MM.1S (cell line): ENCODE measurements around the gene SLC66A3.

ENCODE experiments used
- DNase-seq: peaks from one replicate; pipeline ENCODE4 v3.0.0-alpha.2; 2015
- H2AFZ ChIP-seq: fragments of 300-600 bp; sonication (generic); 2 replicates; pipeline ENCODE4 v1.6.0; 2016; ENCODE audit warnings: antibody characterized with exemption, low read length
- H3F3A ChIP-seq: fragments of 300-600 bp; sonication (generic); 2 replicates; pipeline ENCODE4 v1.6.1; 2016; ENCODE audit warnings: mild to moderate bottlenecking, antibody characterized with exemption, low read length, moderate library complexity, mixed read lengths; ENCODE audit not compliant: insufficient read depth
- H3K27ac ChIP-seq: fragments of 300-600 bp; sonication (generic); 2 replicates; pipeline ENCODE4 v1.5.1; 2016; ENCODE audit warnings: mild to moderate bottlenecking, low read length
- H3K27me3 ChIP-seq: fragments of 300-600 bp; sonication (generic); replicated peaks from 2 replicates; pipeline ENCODE4 v1.6.0; 2016; ENCODE audit warnings: low read length; ENCODE audit not compliant: insufficient read depth
- H3K36me3 ChIP-seq: fragments of 300-600 bp; sonication (generic); replicated peaks from 2 replicates; pipeline ENCODE4 v1.6.1; 2016; ENCODE audit warnings: mild to moderate bottlenecking, low read length, mixed read lengths; ENCODE audit not compliant: insufficient read depth
- H3K4me1 ChIP-seq: fragments of 300-600 bp; sonication (generic); 2 replicates; pipeline ENCODE4 v1.6.1; 2016; ENCODE audit warnings: low read length, mixed read lengths
- H3K4me2 ChIP-seq: fragments of 300-600 bp; sonication (generic); 2 replicates; pipeline ENCODE4 v1.6.0; 2016; ENCODE audit warnings: low read depth, low read length
- H3K4me3 ChIP-seq: fragments of 300-600 bp; sonication (generic); 2 replicates; pipeline ENCODE4 v1.5.1; 2016; ENCODE audit warnings: low read length, mixed read lengths
- H3K79me2 ChIP-seq: fragments of 300-600 bp; sonication (generic); 2 replicates; pipeline ENCODE4 v1.6.1; 2016; ENCODE audit warnings: mixed run types, low read length, mixed read lengths
- H3K9ac ChIP-seq: fragments of 300-600 bp; sonication (generic); 2 replicates; pipeline ENCODE4 v1.6.1; 2016; ENCODE audit warnings: low read length, mixed read lengths
- H3K9me2 ChIP-seq: fragments of 300-600 bp; sonication (generic); replicated peaks from 2 replicates; pipeline ENCODE4 v1.6.1; 2016; ENCODE audit warnings: mild to moderate bottlenecking, low read length, mixed read lengths; ENCODE audit not compliant: insufficient read depth
- H3K9me3 ChIP-seq: fragments of 300-600 bp; sonication (generic); replicated peaks from 2 replicates; pipeline ENCODE4 v1.6.1; 2016; ENCODE audit warnings: mild to moderate bottlenecking, low read length, mixed read lengths; ENCODE audit not compliant: insufficient read depth
- H4K20me1 ChIP-seq: fragments of 300-600 bp; sonication (generic); 2 replicates; pipeline ENCODE4 v1.6.1; 2016; ENCODE audit warnings: mild to moderate bottlenecking, low read length, moderate library complexity, mixed read lengths; ENCODE audit not compliant: insufficient read depth
- EZH2 ChIP-seq: fragments of 300-600 bp; sonication (generic); optimal IDR thresholded peaks from 2 replicates; pipeline ENCODE3; 2017; ENCODE audit warnings: low read depth, mild to moderate bottlenecking, antibody characterized with exemption, low read length, mixed read lengths
- EZH2phosphoT487 ChIP-seq: fragments of 300-600 bp; sonication (generic); IDR thresholded peaks from 2 replicates; pipeline ENCODE4 v1.6.1; 2018; ENCODE audit warnings: antibody characterized with exemption, low read length
- TF ChIP-seq, protein P1 (sequence below): fragments of 300-600 bp; sonication (generic); IDR thresholded peaks from 2 replicates; pipeline ENCODE4 v1.5.1; 2016; ENCODE audit warnings: antibody characterized with exemption, low read length, mixed read lengths

SLC66A3 gene

DNA sequence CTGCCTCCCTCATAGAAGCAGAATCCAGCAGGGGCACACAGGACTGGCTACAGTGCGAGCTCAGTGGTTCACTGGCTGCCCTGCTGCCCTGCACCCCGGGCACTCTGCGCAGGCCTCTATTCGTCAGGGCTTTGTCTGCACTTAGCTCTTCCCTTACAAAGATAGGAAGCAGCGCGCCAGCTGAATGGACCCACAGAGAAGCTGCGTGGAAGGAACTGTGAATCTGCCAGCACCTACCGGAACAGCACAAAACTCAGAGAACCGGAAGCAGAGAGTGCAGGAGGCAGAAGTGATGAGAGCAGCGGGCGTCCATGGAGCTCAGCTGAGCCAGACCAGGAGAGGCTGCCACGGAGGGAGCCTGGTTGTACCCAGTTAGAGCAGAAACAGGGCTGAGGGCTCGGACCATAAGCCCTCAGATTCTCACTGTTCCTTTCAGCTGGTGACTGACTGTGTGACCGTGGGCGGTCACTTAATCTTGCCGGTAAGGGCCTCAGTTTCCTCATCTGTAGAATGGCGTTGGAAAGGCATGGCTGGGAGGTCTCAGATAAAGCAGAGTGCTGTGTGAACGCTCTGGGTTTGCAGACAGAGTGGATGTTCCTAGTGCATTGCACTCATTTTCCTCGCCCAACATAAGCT, 23.1 kb upstream of the SLC66A3 start:
- H3K9me2 ChIP-seq: no peaks in the 10 kb centered on the region
- 0 out of 2 replicates have a peak overlapping the region, but pooled peaks have one; percentile 60 for H3K4me3 ChIP-seq
- no peaks in the 10 kb centered on the region for H3K27me3 ChIP-seq
- peaks cover 16% of the 10 kb centered on the region for H3F3A ChIP-seq
- TF ChIP-seq, protein P1, sequence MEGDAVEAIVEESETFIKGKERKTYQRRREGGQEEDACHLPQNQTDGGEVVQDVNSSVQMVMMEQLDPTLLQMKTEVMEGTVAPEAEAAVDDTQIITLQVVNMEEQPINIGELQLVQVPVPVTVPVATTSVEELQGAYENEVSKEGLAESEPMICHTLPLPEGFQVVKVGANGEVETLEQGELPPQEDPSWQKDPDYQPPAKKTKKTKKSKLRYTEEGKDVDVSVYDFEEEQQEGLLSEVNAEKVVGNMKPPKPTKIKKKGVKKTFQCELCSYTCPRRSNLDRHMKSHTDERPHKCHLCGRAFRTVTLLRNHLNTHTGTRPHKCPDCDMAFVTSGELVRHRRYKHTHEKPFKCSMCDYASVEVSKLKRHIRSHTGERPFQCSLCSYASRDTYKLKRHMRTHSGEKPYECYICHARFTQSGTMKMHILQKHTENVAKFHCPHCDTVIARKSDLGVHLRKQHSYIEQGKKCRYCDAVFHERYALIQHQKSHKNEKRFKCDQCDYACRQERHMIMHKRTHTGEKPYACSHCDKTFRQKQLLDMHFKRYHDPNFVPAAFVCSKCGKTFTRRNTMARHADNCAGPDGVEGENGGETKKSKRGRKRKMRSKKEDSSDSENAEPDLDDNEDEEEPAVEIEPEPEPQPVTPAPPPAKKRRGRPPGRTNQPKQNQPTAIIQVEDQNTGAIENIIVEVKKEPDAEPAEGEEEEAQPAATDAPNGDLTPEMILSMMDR: no peak
- TF ChIP-seq EZH2phosphoT487 (no peak), EZH2 (no peak)
- no peak overlapping the region for H3K27ac ChIP-seq
- no peak overlapping the region for H3K9ac ChIP-seq
- no peaks in the 10 kb centered on the region for H4K20me1 ChIP-seq
- H3K9me3 ChIP-seq: no peaks in the 10 kb centered on the region
- no peaks in the 10 kb centered on the region for H3K79me2 ChIP-seq
- H3K4me2 ChIP-seq: peak overlapping the region; percentile 72; the same call in 1 of the 2 replicates
- no peak for DNase-seq
- 0 out of 2 replicates have a peak, but pooled peaks cover 3% of the 10 kb centered on the region for H3K4me1 ChIP-seq
- no peaks in the 10 kb centered on the region for H3K36me3 ChIP-seq
- H2AFZ ChIP-seq: peak overlapping the region; percentile 90; the same call in 1 of the 2 replicates

DNA sequence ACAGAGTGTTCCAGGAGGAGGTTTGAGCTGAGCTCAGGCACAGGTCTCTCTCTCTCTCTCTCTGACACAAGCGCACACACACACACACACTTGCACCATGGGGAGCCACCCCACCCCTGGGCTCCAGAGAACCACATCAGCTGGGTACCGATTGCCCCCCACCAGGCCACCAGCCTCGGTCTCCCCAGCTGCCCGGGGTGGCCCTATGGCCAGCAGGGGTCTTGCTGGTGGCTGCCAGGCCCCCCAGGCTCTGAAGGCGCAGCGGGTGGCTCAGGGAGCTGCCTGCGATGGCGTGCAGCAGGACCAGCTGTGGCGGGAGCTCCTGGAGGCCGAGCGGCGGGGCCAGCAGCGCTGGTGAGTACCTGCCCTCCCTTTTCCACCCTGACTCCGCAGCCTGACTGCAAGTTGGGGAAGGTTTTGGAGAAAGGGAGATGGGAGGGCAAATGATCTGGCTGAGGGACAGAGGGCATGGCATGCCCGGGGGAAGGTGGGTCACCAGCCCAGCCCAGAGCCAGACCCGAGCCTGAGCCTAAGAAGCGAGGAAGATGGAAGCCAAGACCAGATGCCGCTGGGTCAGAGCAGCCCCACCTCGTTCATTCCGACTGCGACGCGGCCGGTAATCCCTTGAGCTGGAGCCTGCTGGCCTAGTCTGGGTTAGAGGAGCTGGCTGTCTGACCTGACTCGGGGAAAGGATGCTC, 21.9 kb upstream of the SLC66A3 start:
- Histone ChIP-seq H3K4me3 (peak overlapping the region; percentile 60), H3K4me1 (0 out of 2 replicates have a peak, but pooled peaks cover 3% of the 10 kb centered on the region), H4K20me1 (no peaks in the 10 kb centered on the region), H3K36me3 (no peaks in the 10 kb centered on the region), H3K27me3 (no peaks in the 10 kb centered on the region), H3K9ac (peak overlapping the region; percentile 38; the same call in 1 of the 2 replicates), H3K27ac (no peak overlapping the region), H3F3A (peaks cover 16% of the 10 kb centered on the region), H3K9me2 (no peaks in the 10 kb centered on the region), H2AFZ (peak overlapping the region; percentile 90), H3K9me3 (no peaks in the 10 kb centered on the region), H3K4me2 (peak overlapping the region; percentile 72; the same call in 1 of the 2 replicates), H3K79me2 (no peaks in the 10 kb centered on the region)
- DNase-seq: no peak
- TF ChIP-seq, protein P1: no peak
- TF ChIP-seq EZH2phosphoT487 (no peak), EZH2 (no peak)

DNA sequence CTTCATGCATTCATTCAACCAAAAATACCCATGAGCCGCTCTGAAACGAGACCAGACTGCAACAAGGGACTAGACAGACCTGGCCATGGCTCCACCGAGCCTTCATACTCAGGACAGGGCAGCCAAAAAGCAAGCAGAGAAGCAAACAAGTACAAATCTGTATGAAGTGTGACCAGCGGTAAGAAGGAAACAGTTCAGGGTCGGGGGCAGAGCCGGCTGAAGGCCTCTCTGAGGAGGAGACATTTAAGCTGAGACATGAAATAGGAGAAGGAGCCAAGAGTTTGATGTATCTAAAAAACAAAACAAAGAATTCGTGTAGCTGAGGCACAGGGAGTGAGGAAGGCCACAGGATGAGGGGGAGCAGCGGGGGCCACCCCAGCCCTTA, 21.3 kb upstream of the SLC66A3 start:
- Histone ChIP-seq H3K4me1 (0 out of 2 replicates have a peak, but pooled peaks cover 3% of the 10 kb centered on the region), H3K79me2 (no peaks in the 10 kb centered on the region), H3K9me2 (no peaks in the 10 kb centered on the region), H3K4me3 (no peak overlapping the region), H2AFZ (no peak overlapping the region), H3K27me3 (no peaks in the 10 kb centered on the region), H4K20me1 (no peaks in the 10 kb centered on the region), H3K36me3 (no peaks in the 10 kb centered on the region), H3K9me3 (no peaks in the 10 kb centered on the region), H3K27ac (no peak overlapping the region), H3F3A (peaks cover 14% of the 10 kb centered on the region), H3K9ac (no peak overlapping the region), H3K4me2 (no peak overlapping the region)
- DNase-seq: no peak
- TF ChIP-seq EZH2 (no peak), EZH2phosphoT487 (no peak)
- TF ChIP-seq, protein P1: no peak
